K562 (cell line): ENCODE results near the gene OTOG. TPM values are rescaled to one million over a fixed set of nuclear protein-coding genes. Genes with fewer than 3 reads are reported as not detected.

Source experiments
- ATAC-seq: fragments of 200-7000 bp; cut with Tn5 transposase; 3 replicates; pipeline ENCODE4 v1.9.1; 2020; ENCODE audit warnings: moderate library complexity
- BruUV-seq: library from RNA; stranded (reverse); fragments of 400-500 nt; replicated peaks from 2 replicates; lab custom pipeline; 2021; lab: Mats Ljungman, UMichigan
- CTCF ChIA-PET: fragments of 300-600 bp; formaldehyde crosslinking; extraction: SDS; loops from one replicate; lab custom pipeline; 2021; ENCODE audit warnings: low intra/inter-chr PET ratio; lab: Yijun Ruan, JAX
- POLR2A ChIA-PET: fragments of 300-600, 350-650 bp; sonication (Branson Sonifier 250); formaldehyde crosslinking; extraction: SDS; loops from one replicate; lab custom pipeline; 2021; ENCODE audit warnings: antibody characterized with exemption, inconsistent platforms; lab: Yijun Ruan, JAX
- DNase-seq, 4 experiments: peaks; one replicate each; pipeline versions ENCODE4 v3.0.0 to v3.0.0-alpha.2; 2011 to 2018; ENCODE audit warnings: low spot score in 3 of 4, mixed read lengths in 3 of 4; ENCODE audit errors: extremely low read depth in 1 of 4
- FAIRE-seq: peaks from 2 replicates; lab custom pipeline; 2011; peaks lifted over from hg19 to GRCh38; lab: Jason Lieb, UNC
- H2AFZ ChIP-seq: 2 replicates; pipeline ENCODE4 v1.6.0; 2011; ENCODE audit warnings: low read depth, low read length, control low read depth, inconsistent platforms
- H3K27ac ChIP-seq: fragments of 200-600 bp; 3 replicates; pipeline ENCODE4 v1.8.0; 2011; ENCODE audit warnings: low read depth, mild to moderate bottlenecking, control low read depth, inconsistent platforms, low read length, moderate library complexity, mixed read lengths; ENCODE audit errors: extremely low read depth
- H3K27me3 ChIP-seq, 2 experiments: fragments of 300-600 bp in 1 of 2; 2 replicates in 1 of 2; 3 replicates in 1 of 2; pipeline versions ENCODE4 v1.6.0 to v1.8.0; 2011; ENCODE audit warnings: inconsistent platforms in 2 of 2, low read length in 2 of 2, mild to moderate bottlenecking in 1 of 2, mixed read lengths in 1 of 2, moderate library complexity in 1 of 2; ENCODE audit not compliant: control insufficient read depth in 2 of 2, insufficient read depth in 2 of 2
- H3K36me3 ChIP-seq: fragments of 300-600 bp; 3 replicates; pipeline ENCODE4 v1.8.0; 2011; ENCODE audit warnings: mild to moderate bottlenecking, low read length, inconsistent platforms; ENCODE audit not compliant: control insufficient read depth, insufficient read depth
- H3K4me1 ChIP-seq, 2 experiments: fragments of 200-600 bp in 1 of 2; replicated peaks in 1 of 2; 2 replicates in 1 of 2; 3 replicates in 1 of 2; pipeline versions ENCODE4 v1.5.1 to v1.8.0; 2011; ENCODE audit warnings: inconsistent platforms in 2 of 2, low read length in 2 of 2, mild to moderate bottlenecking in 1 of 2, mixed read lengths in 1 of 2, moderate library complexity in 1 of 2; ENCODE audit not compliant: control insufficient read depth in 2 of 2, insufficient read depth in 2 of 2
- H3K4me2 ChIP-seq: 2 replicates; pipeline ENCODE4 v1.6.1; 2011; ENCODE audit warnings: low read length, control low read depth, inconsistent platforms, mixed read lengths; ENCODE audit not compliant: insufficient read depth
- H3K4me3 ChIP-seq: fragments of 200-600 bp; sonication (generic), shearing (Covaris generic); 2 replicates; pipeline ENCODE4 v1.5.1; 2016; ENCODE audit warnings: control low read depth, inconsistent platforms
- H3K79me2 ChIP-seq: fragments of 200-600 bp; 3 replicates; pipeline ENCODE4 v1.8.0; 2011; ENCODE audit warnings: low read length, inconsistent platforms; ENCODE audit not compliant: control insufficient read depth, insufficient read depth
- H3K9ac ChIP-seq, 2 experiments: 2 replicates each; pipeline versions ENCODE4 v1.6.0 to v1.6.1; 2011; ENCODE audit warnings: low read depth in 2 of 2, low read length in 2 of 2, control low read depth in 1 of 2, inconsistent platforms in 1 of 2, mild to moderate bottlenecking in 1 of 2, mixed read lengths in 1 of 2; ENCODE audit not compliant: insufficient read depth in 1 of 2
- H3K9me1 ChIP-seq: one replicate; pipeline ENCODE4 v1.6.0; 2011; ENCODE audit warnings: inconsistent platforms, mild to moderate bottlenecking, low read length, moderate library complexity; ENCODE audit not compliant: control insufficient read depth, insufficient read depth
- H3K9me3 ChIP-seq: replicated peaks from 2 replicates; pipeline ENCODE4 v1.5.1; 2011; ENCODE audit warnings: low read depth, low read length, inconsistent platforms; ENCODE audit not compliant: control insufficient read depth, insufficient read depth
- H4K20me1 ChIP-seq: replicated peaks from 2 replicates; pipeline ENCODE4 v1.6.1; 2011; ENCODE audit warnings: low read length, inconsistent platforms, mixed read lengths; ENCODE audit not compliant: control insufficient read depth, insufficient read depth
- BCOR ChIP-seq: fragments of 450-650 bp; IDR thresholded peaks from 2 replicates; pipeline ENCODE4 v1.6.1; 2016
- CHAMP1 ChIP-seq: fragments of 450-650 bp; IDR thresholded peaks from 2 replicates; pipeline ENCODE4 v1.6.1; 2016; ENCODE audit warnings: mild to moderate bottlenecking
- CHD1 ChIP-seq: fragments of 200-600 bp; sonication (generic); IDR thresholded peaks from one replicate; pipeline ENCODE4 v1.6.1; 2012; ENCODE audit warnings: mild to moderate bottlenecking, moderate library complexity, low read length, inconsistent platforms
- HBP1 ChIP-seq: fragments of 450-650 bp; formaldehyde crosslinking; IDR thresholded peaks from 2 replicates; pipeline ENCODE4 v1.4.0; 2022; ENCODE audit warnings: missing genetic modification characterization
- MAX ChIP-seq: sonication (generic); formaldehyde crosslinking; IDR thresholded peaks from 2 replicates; pipeline ENCODE4 v1.9.0; 2022; ENCODE audit warnings: mild to moderate bottlenecking, missing genetic modification reagents
- RAD51 ChIP-seq: fragments of 450-650 bp; IDR thresholded peaks from 2 replicates; pipeline ENCODE4 v1.7.1; 2016; ENCODE audit warnings: low read depth, mild to moderate bottlenecking, borderline replicate concordance
- SMARCE1 ChIP-seq: fragments of 450-650 bp; IDR thresholded peaks from 2 replicates; pipeline ENCODE4 v1.7.1; 2016; ENCODE audit warnings: mild to moderate bottlenecking
- SNRNP70 ChIP-seq: fragments of 200-400 bp; formaldehyde crosslinking; optimal IDR thresholded peaks from 2 replicates; pipeline ENCODE3; 2017; ENCODE audit warnings: low read depth, low read length
- U2AF2 ChIP-seq: fragments of 200-400 bp; formaldehyde crosslinking; optimal IDR thresholded peaks from 2 replicates; pipeline ENCODE3; 2017; ENCODE audit warnings: low read depth, mild to moderate bottlenecking, low read length
- ZNF282 ChIP-seq: sonication (generic); formaldehyde crosslinking; IDR thresholded peaks from 2 replicates; pipeline ENCODE4 v1.8.1; 2023; ENCODE audit warnings: missing genetic modification reagents
- ZNF395 ChIP-seq: fragments of 200-800 bp; sonication (Bioruptor generic); IDR thresholded peaks from 2 replicates; pipeline ENCODE4 v1.6.1; 2017; ENCODE audit warnings: missing genetic modification characterization, missing compliant biosample characterization
- ZNF41 ChIP-seq: fragments of 250-450 bp; sonication (Bioruptor Pico); conservative IDR thresholded peaks from 2 replicates; pipeline ENCODE4 v1.4.0; 2020; ENCODE audit warnings: mild to moderate bottlenecking
- ZNF586 ChIP-seq: fragments of 450-650 bp; formaldehyde crosslinking; conservative IDR thresholded peaks from 2 replicates; pipeline ENCODE4 v1.4.0; 2020; ENCODE audit warnings: mild to moderate bottlenecking, moderate library complexity
- ZNF639 ChIP-seq, 2 experiments: fragments of 200-800 bp in 1 of 2; sonication (Bioruptor generic) in 1 of 2; sonication (generic) in 1 of 2; formaldehyde crosslinking in 1 of 2; IDR thresholded peaks in 1 of 2; conservative IDR thresholded peaks in 1 of 2; 2 replicates each; pipeline versions ENCODE4 v1.5.0 to v1.6.1; 2016 to 2020; ENCODE audit warnings: missing compliant biosample characterization in 1 of 2, missing genetic modification characterization in 1 of 2, missing genetic modification reagents in 1 of 2
- WGBS: fragments of 100-300 bp; shearing (Covaris generic); methylation state at CpG from one replicate; pipeline ENCODE4 v1.1.6; 2016; ENCODE audit warnings: low coverage, mixed read lengths; ENCODE audit not compliant: insufficient coverage; ENCODE audit errors: missing lambda C conversion rate; 5-methylcytosine and 5-hydroxymethylcytosine counted together
- in situ Hi-C: fragments of 300-500 bp; cut with MboI; formaldehyde crosslinking; loops from 4 replicates; pipeline ENCODE4 v1.15.0; 2018; ENCODE audit warnings: inconsistent platforms, mixed read lengths
- intact Hi-C: fragments of 100-400 bp; cut with micrococcal nuclease; formaldehyde crosslinking; loops from 2 replicates; pipeline ENCODE4 v1.14.2; 2022
- polyA plus RNA-seq, 8 experiments: library from polyadenylated mRNA; depleted of rRNA in 4 of 8; stranded (reverse) in 5 of 8; unstranded in 3 of 8; fragments of >200 nt; fragmentation: Nextera tagmentation in 2 of 8; fragmentation: Illumina TruSeq in 1 of 8; extraction: Ambion mirVana in 2 of 8; extraction: Trizol in 1 of 8; gene quantifications; 2 replicates each; pipeline versions ENCODE4 v1.2.1 to v1.2.3, GENCODE V29; 2011 to 2014; ENCODE audit warnings: inconsistent platforms in 1 of 8, missing spikeins in 1 of 8
- total RNA-seq, 7 experiments: library from RNA; depleted of rRNA in 6 of 7; stranded (reverse); fragments of >200 nt in 6 of 7; fragmentation: Illumina TruSeq in 2 of 7; extraction: Trizol in 2 of 7; gene quantifications; 2 replicates each; pipeline versions ENCODE4 v1.2.1 to v1.2.3, GENCODE V29; 2011 to 2021; ENCODE audit warnings: low replicate concordance in 1 of 7

OTOG gene
- total and polyA plus RNA-seq, 9 of the 15 experiments (the other 6 are each of a cell fraction or from before 2014, with no cell fraction given) = not detected

- POLR2A ChIA-PET = no interaction called here
- Histone ChIP-seq H3K9me1 (no peaks in the 10 kb centered on the region), H3K4me1 (peaks cover 0 to 18% of the 10 kb centered on the region in 2 experiments; a peak in 1 of 5 replicates), H3K9ac (no peak overlapping the region), H3K27me3 (peaks cover 4 to 39% of the 10 kb centered on the region in 2 experiments; a peak in 3 of 5 replicates), H2AFZ (no peak overlapping the region), H3K36me3 (no peaks in the 10 kb centered on the region), H4K20me1 (no peaks in the 10 kb centered on the region), H3K27ac (no peak overlapping the region), H3K4me3 (no peak overlapping the region), H3K4me2 (no peak overlapping the region), H3K79me2 (no peaks in the 10 kb centered on the region), H3K9me3 (no peaks in the 10 kb centered on the region)
- intact Hi-C loops (no loop called here), in situ Hi-C loops (no loop called here)
- CTCF ChIA-PET = no interaction called here
- DNase-seq = peak in 1 of 4 experiments; percentile 2
- BruUV-seq = no TSS peak
- TF ChIP-seq CHAMP1 (no peak), CHD1 (no peak), HBP1 (CRISPR knock-in tag) (no peak), MAX (CRISPR knock-in tag) (no peak), ZNF395 (CRISPR knock-in tag) (no peak), SNRNP70 (no peak), BCOR (no peak), SMARCE1 (no peak), ZNF639 (CRISPR knock-in tag; conservative IDR thresholded peaks at IDR 0.05 in 1 of 2, IDR thresholded peaks at IDR 0.05 in 1 of 2) (no peak), ZNF282 (CRISPR knock-in tag) (no peak), RAD51 (no peak), U2AF2 (no peak), ZNF586 (CRISPR knock-in tag) (no peak), ZNF41 (CRISPR knock-in tag) (no peak)
- FAIRE-seq = no peak
- 3% methylated on average over 5 of the region's 5 CpGs for WGBS
- no peak for ATAC-seq
Observed at GRCh38 chr11:17636721-17637120, 89.7 kb downstream of the OTOG start.
